Measurements from ENCODE around the gene POLR2M.

DNA sequence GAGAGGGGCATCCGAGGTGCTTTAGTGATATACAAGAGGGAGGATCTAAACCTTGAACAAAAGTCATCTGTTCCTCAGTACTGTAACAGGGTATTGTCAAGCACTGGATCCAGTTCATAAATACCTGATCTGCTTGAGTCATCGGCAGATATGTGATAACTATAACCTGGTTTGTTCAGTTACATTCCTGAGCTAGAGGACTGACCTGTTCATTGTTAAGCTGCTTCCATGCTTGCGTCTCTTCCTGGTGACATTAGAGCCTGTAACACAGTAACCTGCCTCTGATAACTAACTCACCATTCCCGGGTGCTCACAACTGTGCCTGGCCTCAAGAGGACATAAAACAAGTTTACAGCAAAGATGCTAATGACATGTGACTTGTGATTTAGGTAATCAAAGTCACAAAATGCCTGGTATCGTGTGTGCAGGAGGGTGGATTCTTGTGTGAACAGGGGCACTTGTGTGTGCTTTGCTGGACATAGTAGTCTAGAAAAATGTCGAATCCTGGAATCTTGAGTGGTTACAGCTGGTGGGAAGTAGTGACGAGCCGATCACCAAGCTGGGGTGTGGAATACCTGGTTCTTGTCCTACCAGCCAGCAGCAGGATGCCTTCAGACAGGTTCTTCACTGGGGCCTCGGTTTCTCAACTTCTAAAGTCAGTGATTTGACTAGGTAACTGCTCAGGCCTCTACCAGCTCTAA, 30.9 kb upstream of the POLR2M start:
- TF ChIP-seq EZH2phosphoT487 (conservative IDR thresholded peaks at IDR 0.05; ENCODE audit: low read length) = no peak
- TF ChIP-seq, protein P1, sequence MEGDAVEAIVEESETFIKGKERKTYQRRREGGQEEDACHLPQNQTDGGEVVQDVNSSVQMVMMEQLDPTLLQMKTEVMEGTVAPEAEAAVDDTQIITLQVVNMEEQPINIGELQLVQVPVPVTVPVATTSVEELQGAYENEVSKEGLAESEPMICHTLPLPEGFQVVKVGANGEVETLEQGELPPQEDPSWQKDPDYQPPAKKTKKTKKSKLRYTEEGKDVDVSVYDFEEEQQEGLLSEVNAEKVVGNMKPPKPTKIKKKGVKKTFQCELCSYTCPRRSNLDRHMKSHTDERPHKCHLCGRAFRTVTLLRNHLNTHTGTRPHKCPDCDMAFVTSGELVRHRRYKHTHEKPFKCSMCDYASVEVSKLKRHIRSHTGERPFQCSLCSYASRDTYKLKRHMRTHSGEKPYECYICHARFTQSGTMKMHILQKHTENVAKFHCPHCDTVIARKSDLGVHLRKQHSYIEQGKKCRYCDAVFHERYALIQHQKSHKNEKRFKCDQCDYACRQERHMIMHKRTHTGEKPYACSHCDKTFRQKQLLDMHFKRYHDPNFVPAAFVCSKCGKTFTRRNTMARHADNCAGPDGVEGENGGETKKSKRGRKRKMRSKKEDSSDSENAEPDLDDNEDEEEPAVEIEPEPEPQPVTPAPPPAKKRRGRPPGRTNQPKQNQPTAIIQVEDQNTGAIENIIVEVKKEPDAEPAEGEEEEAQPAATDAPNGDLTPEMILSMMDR (IDR thresholded peaks at IDR 0.05; ENCODE audit: insufficient read depth, low read length, poor library complexity, severe bottlenecking) = no peak

Data from SU-DHL-6 (cell line).